Adrenal gland (tissue), 12 donors: ENCODE data around the gene BACH2. TPM values are rescaled to one million over a fixed set of nuclear protein-coding genes. Genes with fewer than 3 reads are reported as not detected.

Source experiments
- DNase-seq, 7 donors: peaks; one replicate each; pipeline ENCODE4 v3.0.0-alpha.2; 2019 to 2020
- H3K27ac ChIP-seq, 5 donors: fragments of 200-600 bp; sonication (generic) in 4 of 5; 1 replicate in 3 of 5; 2 replicates in 2 of 5; pipeline versions ENCODE4 v1.5.1 to v1.8.0; 2016 to 2020; ENCODE audit warnings: mild to moderate bottlenecking in 1 of 5
- H3K27me3 ChIP-seq: fragments of 200-600 bp; 2 replicates; pipeline ENCODE4 v1.8.0; 2021
- H3K36me3 ChIP-seq, 2 donors: fragments of 200-600 bp; replicated peaks in 1 of 2; 1 replicate in 1 of 2; 2 replicates in 1 of 2; pipeline versions ENCODE4 v1.5.1 to v1.8.0; 2018 to 2022
- H3K4me1 ChIP-seq, 2 donors: fragments of 200-600 bp; replicated peaks in 1 of 2; 1 replicate in 1 of 2; 2 replicates in 1 of 2; pipeline versions ENCODE4 v1.5.1 to v1.8.0; 2018 to 2021
- H3K4me3 ChIP-seq, 4 donors: fragments of 200-600 bp; sonication (generic) in 3 of 4; one replicate each; pipeline ENCODE4 v1.5.1; 2016 to 2018
- H3K9me3 ChIP-seq, 3 donors: fragments of 200-600 bp; sonication (generic) in 1 of 3; replicated peaks in 1 of 3; 1 replicate in 2 of 3; 2 replicates in 1 of 3; pipeline versions ENCODE4 v1.5.1 to v1.8.0; 2016 to 2021
- CTCF ChIP-seq, 6 experiments: fragments of 450-650 bp in 4 of 6; fragments of 200-600 bp in 2 of 6; sonication (generic) in 1 of 6; IDR thresholded peaks; 1 replicate in 5 of 6; 2 replicates in 1 of 6; pipeline versions ENCODE4 v1.5.1 to v1.8.0; 2016 to 2021; ENCODE audit warnings: antibody characterized with exemption in 6 of 6, mild to moderate bottlenecking in 2 of 6, moderate library complexity in 1 of 6
- POLR2A ChIP-seq, 2 donors: fragments of 450-650 bp; IDR thresholded peaks; one replicate each; pipeline ENCODE4 v1.6.1; 2017; ENCODE audit warnings: antibody characterized with exemption in 2 of 2, mild to moderate bottlenecking in 2 of 2, moderate library complexity in 1 of 2
- WGBS, 4 donors: extraction: QIAGEN DNeasy Blood & Tissue Kit in 2 of 4; methylation state at CpG; one replicate each; pipeline versions ENCODE4 v1.1.5 to v1.1.7; 2013 to 2017; 5-methylcytosine and 5-hydroxymethylcytosine counted together
- intact Hi-C, 2 donors: fragments of 100-400 bp; cut with DNase I; formaldehyde crosslinking; loops; one replicate each; pipeline versions ENCODE4 v1.14.1 to v1.15.0; 2022 to 2023
- polyA plus RNA-seq, 3 donors: library from polyadenylated mRNA; stranded (reverse); fragments of 200-250 nt in 2 of 3; fragments of 350-450 nt in 1 of 3; fragmentation: Illumina TruSeq in 1 of 3; extraction: RNeasy Lipid Tissue Mini Kit (QIAGEN cat#74804) in 1 of 3; gene quantifications; one replicate each; pipeline ENCODE4 v1.2.3, GENCODE V29; 2013 to 2014
- total RNA-seq, 9 donors: library from RNA; depleted of rRNA in 4 of 9; stranded (reverse); fragments of >200 nt in 4 of 9; fragments of 120-200 nt in 1 of 9; fragmentation: NEBNext Ultra II Directional in 1 of 9; extraction: Animal tissue kit (Norgen Biotek cat#: 25700) in 1 of 9; gene quantifications; one replicate each; pipeline versions ENCODE4 v1.1.0 to v1.2.4, GENCODE V29; 2013 to 2023
- donor health status: healthy with polysubstance abuse.
- donor health status: Bipolar disorder and iron deficiency.
- donor health status: DM: yes; HTN: yes; CAD: no.
- donor health status: DM: no; HTN: no; CAD: no.
- donor health status: DM: no; HTN: no; CAD: no.
- donor health status: DM: yes; HTN: yes; CAD: no.

BACH2 gene
- total and polyA plus RNA-seq, 12 donors, result 0.08 to 2.9 (median 0.83) TPM

GRCh38 chr6:90156861-90157260 is 139.8 kb downstream of the BACH2 start:
- intact Hi-C loops, result no loop called here
- TF ChIP-seq CTCF (IDR thresholded peaks at IDR 0.05) (no peak), POLR2A (IDR thresholded peaks at IDR 0.05) (no peak)
- H3K36me3 ChIP-seq, result no peaks in the 10 kb centered on the region
- WGBS, 4 donors, result 87 to 90% (median 88%) methylated on average over 5 of the region's 5 CpGs
- no peak overlapping the region for H3K4me3 ChIP-seq
- H3K9me3 ChIP-seq, result no peaks in the 10 kb centered on the region
- DNase-seq, result no peak
- H3K4me1 ChIP-seq, result peaks cover 0 to 5% of the 10 kb centered on the region in 2 donors
- no peak overlapping the region for H3K27ac ChIP-seq
- H3K27me3 ChIP-seq, result no peaks in the 10 kb centered on the region

GRCh38 chr6:90154755-90155470 is 141.7 kb downstream of the BACH2 start:
- Histone ChIP-seq H3K27ac (no peak overlapping the region), H3K9me3 (no peaks in the 10 kb centered on the region), H3K36me3 (no peaks in the 10 kb centered on the region), H3K4me3 (no peak overlapping the region), H3K27me3 (no peaks in the 10 kb centered on the region), H3K4me1 (peaks cover 0 to 3% of the 10 kb centered on the region in 2 donors)
- DNase-seq, result no peak
- 83 to 95% (median 87%) methylated on average over 8 of the region's 8 CpGs for WGBS, 4 donors
- TF ChIP-seq CTCF (IDR thresholded peaks at IDR 0.05) (no peak), POLR2A (IDR thresholded peaks at IDR 0.05) (no peak)
- intact Hi-C loops, result no loop called here

- DNase-seq, result no peak
- intact Hi-C loops, result no loop called here
- 80 to 82% (median 81%) methylated on average over 4 of the region's 4 CpGs for WGBS, 4 donors
- TF ChIP-seq CTCF (IDR thresholded peaks at IDR 0.05), result no peak
- no peak for TF ChIP-seq POLR2A (IDR thresholded peaks at IDR 0.05)
- no peaks in the 10 kb centered on the region for H3K27me3 ChIP-seq
- no peaks in the 10 kb centered on the region for H3K4me1 ChIP-seq
- H3K9me3 ChIP-seq, result no peaks in the 10 kb centered on the region
- no peak overlapping the region for H3K4me3 ChIP-seq
- no peak overlapping the region for H3K27ac ChIP-seq
- no peaks in the 10 kb centered on the region for H3K36me3 ChIP-seq
Measured at GRCh38 chr6:90151576-90152422, 144.8 kb downstream of the BACH2 start.

GRCh38 chr6:90149280-90149679 is 147.4 kb downstream of the BACH2 start:
- intact Hi-C loops, result no loop called here
- Histone ChIP-seq H3K27ac (no peak overlapping the region), H3K4me3 (no peak overlapping the region), H3K4me1 (no peaks in the 10 kb centered on the region), H3K36me3 (no peaks in the 10 kb centered on the region), H3K27me3 (no peaks in the 10 kb centered on the region), H3K9me3 (no peaks in the 10 kb centered on the region)
- DNase-seq, result no peak
- TF ChIP-seq CTCF (IDR thresholded peaks at IDR 0.05), result no peak
- WGBS, 4 donors, result 76 to 85% (median 81%) methylated on average over 3 of the region's 3 CpGs
